IMR-90 (cell line): ENCODE measurements around the gene TCF4. TPM values are rescaled to one million over a fixed set of nuclear protein-coding genes. Genes with fewer than 3 reads are reported as not detected.

Experiments used
- ATAC-seq: fragments of 200-7000 bp; cut with Tn5 transposase; 2 replicates; pipeline ENCODE4 v1.9.1; 2020; ENCODE audit warnings: low read depth, mild to moderate bottlenecking, moderate library complexity
- BruUV-seq: library from RNA; stranded (reverse); fragments of 400-500 nt; replicated peaks from 2 replicates; lab custom pipeline; 2021; lab: Mats Ljungman, UMichigan
- CTCF ChIA-PET: fragments of 300-600 bp; formaldehyde crosslinking; extraction: SDS; loops from one replicate; lab custom pipeline; 2021; ENCODE audit warnings: antibody characterized with exemption; lab: Yijun Ruan, JAX
- POLR2A ChIA-PET: fragments of 300-600 bp; sonication (Branson Sonifier 250); formaldehyde crosslinking; loops from one replicate; lab custom pipeline; 2022; ENCODE audit warnings: antibody characterized with exemption; ENCODE audit not compliant: unreplicated experiment; lab: Charles Lee
- DNase-seq: peaks from one replicate; pipeline ENCODE4 v3.0.0; 2013
- H2AFZ ChIP-seq: replicated peaks from 2 replicates; pipeline ENCODE3; 2013; ENCODE audit warnings: low read length, mild to moderate bottlenecking; ENCODE audit not compliant: poor library complexity
- H2AK5ac ChIP-seq: 2 replicates; pipeline ENCODE4 v1.6.1; 2013; ENCODE audit warnings: low read depth, low read length, inconsistent platforms
- H2AK9ac ChIP-seq: replicated peaks from 2 replicates; pipeline ENCODE3; 2013; ENCODE audit warnings: mild to moderate bottlenecking, low read depth, low read length, moderate library complexity; ENCODE audit not compliant: poor library complexity
- H2BK120ac ChIP-seq: 2 replicates; pipeline ENCODE4 v1.6.1; 2013; ENCODE audit warnings: low read depth, low read length, inconsistent platforms
- H2BK15ac ChIP-seq: 3 replicates; pipeline ENCODE4 v1.6.1; 2013; ENCODE audit warnings: low read depth, low read length, inconsistent platforms
- H2BK20ac ChIP-seq: 2 replicates; pipeline ENCODE4 v1.6.1; 2013; ENCODE audit warnings: low read depth, mild to moderate bottlenecking, inconsistent platforms, low read length, moderate library complexity
- H2BK5ac ChIP-seq: 2 replicates; pipeline ENCODE4 v1.6.1; 2013; ENCODE audit warnings: mild to moderate bottlenecking, low read depth, low read length, inconsistent platforms; ENCODE audit not compliant: poor library complexity, severe bottlenecking
- H3K14ac ChIP-seq: replicated peaks from 2 replicates; pipeline ENCODE4 v1.6.1; 2013; ENCODE audit warnings: low read depth, low read length, inconsistent platforms
- H3K18ac ChIP-seq: 2 replicates; pipeline ENCODE4 v1.6.1; 2013; ENCODE audit warnings: low read depth, low read length, control low read depth
- H3K23ac ChIP-seq: 2 replicates; pipeline ENCODE4 v1.6.1; 2013; ENCODE audit warnings: low read depth, low read length, inconsistent platforms
- H3K27ac ChIP-seq: 2 replicates; pipeline ENCODE4 v1.5.1; 2013; ENCODE audit warnings: mild to moderate bottlenecking, control low read depth, low read length; ENCODE audit not compliant: insufficient read depth
- H3K27me3 ChIP-seq: 2 replicates; pipeline ENCODE4 v1.6.1; 2013; ENCODE audit warnings: low read length; ENCODE audit not compliant: control insufficient read depth, insufficient read depth
- H3K36me3 ChIP-seq: 2 replicates; pipeline ENCODE4 v1.6.1; 2013; ENCODE audit warnings: low read length, mixed read lengths; ENCODE audit not compliant: control insufficient read depth, insufficient read depth
- H3K4ac ChIP-seq: 2 replicates; pipeline ENCODE4 v1.6.1; 2013; ENCODE audit warnings: low read depth, low read length, inconsistent platforms
- H3K4me1 ChIP-seq: 2 replicates; pipeline ENCODE4 v1.6.1; 2013; ENCODE audit warnings: low read length, mixed read lengths; ENCODE audit not compliant: control insufficient read depth, insufficient read depth
- H3K4me2 ChIP-seq: 2 replicates; pipeline ENCODE4 v1.6.1; 2013; ENCODE audit warnings: low read depth, mild to moderate bottlenecking, control low read depth, low read length, moderate library complexity
- H3K4me3 ChIP-seq: 2 replicates; pipeline ENCODE4 v1.5.1; 2013; ENCODE audit warnings: low read depth, mild to moderate bottlenecking, control low read depth, low read length, moderate library complexity; ENCODE audit not compliant: insufficient read depth
- H3K56ac ChIP-seq: 2 replicates; pipeline ENCODE4 v1.6.1; 2013; ENCODE audit warnings: low read length, inconsistent platforms; ENCODE audit not compliant: insufficient read depth; ENCODE audit errors: extremely low read depth
- H3K79me1 ChIP-seq, 2 experiments: 2 replicates each; pipeline ENCODE4 v1.6.1; 2013; ENCODE audit warnings: low read length in 2 of 2, inconsistent platforms in 1 of 2, low read depth in 1 of 2
- H3K9ac ChIP-seq: 2 replicates; pipeline ENCODE4 v1.6.1; 2013; ENCODE audit warnings: low read depth, low read length, control low read depth
- H3K9me1 ChIP-seq: 2 replicates; pipeline ENCODE4 v1.6.1; 2013; ENCODE audit warnings: low read length, inconsistent platforms; ENCODE audit not compliant: insufficient read depth
- H3K9me3 ChIP-seq: 2 replicates; pipeline ENCODE4 v1.6.1; 2013; ENCODE audit warnings: low read length; ENCODE audit not compliant: control insufficient read depth, insufficient read depth
- H4K20me1 ChIP-seq: 2 replicates; pipeline ENCODE4 v1.6.1; 2013; ENCODE audit warnings: low read length, inconsistent platforms; ENCODE audit not compliant: insufficient read depth
- H4K5ac ChIP-seq: 2 replicates; pipeline ENCODE4 v1.6.1; 2013; ENCODE audit warnings: mild to moderate bottlenecking, low read depth, low read length, control low read depth
- H4K8ac ChIP-seq, 2 experiments: 2 replicates each; pipeline ENCODE4 v1.6.1; 2013; ENCODE audit warnings: low read depth in 2 of 2, low read length in 2 of 2, control low read depth in 1 of 2, inconsistent platforms in 1 of 2
- H4K91ac ChIP-seq: 2 replicates; pipeline ENCODE4 v1.6.1; 2013; ENCODE audit warnings: low read depth, low read length, inconsistent platforms; ENCODE audit not compliant: insufficient read depth
- ELK1 ChIP-seq: fragments of 150-350 bp; IDR thresholded peaks from 2 replicates; pipeline ENCODE4 v1.6.1; 2016; ENCODE audit warnings: low read depth, mild to moderate bottlenecking, low read length, moderate library complexity, borderline replicate concordance
- RAD21 ChIP-seq: IDR thresholded peaks from 2 replicates; pipeline ENCODE4 v1.6.1; 2012; ENCODE audit warnings: low read length, improper control_type of control experiment
- WGBS, 2 experiments: methylation state at CpG; one replicate each; pipeline versions ENCODE4 v1.1.5 to v1.1.7; 2013; ENCODE audit warnings: missing lambda C conversion rate in 2 of 2; ENCODE audit not compliant: insufficient read length in 1 of 2; ENCODE audit errors: extremely low coverage in 2 of 2; 5-methylcytosine and 5-hydroxymethylcytosine counted together
- dilution Hi-C: fragments of 300-500 bp; cut with HindIII; formaldehyde crosslinking; loops from one replicate; pipeline ENCODE4 v1.14.3; 2018; ENCODE audit warnings: low sequenced_read_pairs; ENCODE audit not compliant: unreplicated experiment
- in situ Hi-C: fragments of 300-500 bp; cut with MboI; formaldehyde crosslinking; loops from 3 replicates; pipeline ENCODE4 v1.14.3; 2019; ENCODE audit warnings: low sequenced_read_pairs, inconsistent platforms, mixed read lengths
- intact Hi-C: fragments of 100-400 bp; cut with micrococcal nuclease; formaldehyde crosslinking; loops from 2 replicates; pipeline ENCODE4 v1.10.0; 2022
- polyA plus RNA-seq, 3 experiments: library from polyadenylated mRNA; depleted of rRNA; stranded (reverse); fragments of >200 nt; gene quantifications; 2 replicates each; pipeline ENCODE4 v1.2.3, GENCODE V29; 2012; ENCODE audit warnings: low replicate concordance in 1 of 3
- total RNA-seq: library from RNA; depleted of rRNA; stranded (reverse); fragments of >200 nt; gene quantifications from 2 replicates; pipeline ENCODE4 v1.2.3, GENCODE V29; 2012

Gene TCF4
- total and polyA plus RNA-seq, 2 of the 4 experiments (the other 2 are of a cell fraction): 30.0 to 87.1 TPM

- intact Hi-C loops: no loop called here
- Histone ChIP-seq H3K79me1 (peaks cover 42 to 62% of the 10 kb centered on the region in 2 experiments), H3K4ac (no peak overlapping the region), H3K4me2 (no peak overlapping the region), H3K9ac (no peak overlapping the region), H2BK15ac (no peak overlapping the region), H3K27me3 (no peaks in the 10 kb centered on the region), H2AK5ac (no peak overlapping the region), H2AK9ac (no peak overlapping the region), H4K91ac (no peak overlapping the region), H4K5ac (no peak overlapping the region), H3K56ac (no peak overlapping the region), H3K4me1 (no peaks in the 10 kb centered on the region; the same call in 1 of the 2 replicates), H4K8ac (no peak overlapping the region), H3K23ac (no peak overlapping the region), H2AFZ (no peak overlapping the region), H2BK120ac (no peak overlapping the region), H4K20me1 (peaks cover 7% of the 10 kb centered on the region; the same call in 1 of the 2 replicates), H2BK5ac (no peak overlapping the region), H3K18ac (no peak overlapping the region), H3K4me3 (no peak overlapping the region), H3K9me1 (no peaks in the 10 kb centered on the region; the same call in 1 of the 2 replicates), H3K9me3 (peaks cover 4% of the 10 kb centered on the region), H3K14ac (no peak overlapping the region), H2BK20ac (no peak overlapping the region), H3K36me3 (peaks cover 2% of the 10 kb centered on the region; the same call in 1 of the 2 replicates), H3K27ac (no peak overlapping the region)
- ChIA-PET CTCF (no interaction called here), POLR2A (no interaction called here)
- ATAC-seq: no peak
- TF ChIP-seq ELK1 (no peak), RAD21 (no peak)
- WGBS, 2 experiments: 67% methylated on average over 1 of the region's 2 CpGs; no CpG with 5 or more reads in 1 of the 2 experiments
- DNase-seq: no peak
- dilution Hi-C loops: no loop called here
- no TSS peak for BruUV-seq
- in situ Hi-C loops: no loop called here
Observed at GRCh38 chr18:55376387-55376786, 211.6 kb downstream of the TCF4 start.
